Occipital lobe (tissue), 2 donors: ENCODE measurements around the gene SYT7. TPM values are rescaled to one million over a fixed set of nuclear protein-coding genes. Genes with fewer than 3 reads are reported as not detected.

Experiments used
- DNase-seq: peaks from one replicate; lab custom pipeline; 2025; lab: John Stamatoyannopoulos, UW
- total RNA-seq: library from RNA; depleted of rRNA; stranded (reverse); fragments of >200 nt; gene quantifications from one replicate; pipeline ENCODE4 v1.2.3, GENCODE V29; 2014

The SYT7 gene
- total RNA-seq, 1 donor from 2014 or later = 15.1 TPM

DNA sequence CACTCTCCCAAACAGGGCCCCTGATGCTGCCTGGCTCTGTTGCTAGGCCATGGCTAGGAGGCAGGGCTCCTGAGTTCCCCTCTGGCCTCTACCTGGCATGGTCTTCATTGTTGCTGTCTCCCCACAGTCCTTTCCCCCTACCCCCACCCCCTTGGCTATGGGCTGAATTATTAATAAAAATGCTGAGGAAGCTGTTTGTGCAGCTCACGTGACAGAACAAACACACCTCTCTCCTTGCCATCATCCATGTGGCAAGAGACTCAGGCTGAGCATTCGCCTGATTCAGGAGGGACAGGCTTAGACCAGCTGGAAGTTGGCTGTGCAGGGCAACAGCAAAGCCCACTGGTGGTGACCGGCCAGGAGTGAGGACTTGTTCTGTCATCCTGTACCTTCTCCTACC is 4.2 kb upstream of the SYT7 start:
- no peak for DNase-seq

- DNase-seq = no peak
Observed at GRCh38 chr11:61581931-61582330, 1.1 kb upstream of the SYT7 start.

- no peak for DNase-seq
Observed at GRCh38 chr11:61580271-61580888, 496 bp downstream of the SYT7 start.

- DNase-seq = no peak
Observed at GRCh38 chr11:61579676-61580270, 1.1 kb downstream of the SYT7 start.

GRCh38 chr11:61578819-61579675 is 1.8 kb downstream of the SYT7 start:
- DNase-seq = no peak

DNA sequence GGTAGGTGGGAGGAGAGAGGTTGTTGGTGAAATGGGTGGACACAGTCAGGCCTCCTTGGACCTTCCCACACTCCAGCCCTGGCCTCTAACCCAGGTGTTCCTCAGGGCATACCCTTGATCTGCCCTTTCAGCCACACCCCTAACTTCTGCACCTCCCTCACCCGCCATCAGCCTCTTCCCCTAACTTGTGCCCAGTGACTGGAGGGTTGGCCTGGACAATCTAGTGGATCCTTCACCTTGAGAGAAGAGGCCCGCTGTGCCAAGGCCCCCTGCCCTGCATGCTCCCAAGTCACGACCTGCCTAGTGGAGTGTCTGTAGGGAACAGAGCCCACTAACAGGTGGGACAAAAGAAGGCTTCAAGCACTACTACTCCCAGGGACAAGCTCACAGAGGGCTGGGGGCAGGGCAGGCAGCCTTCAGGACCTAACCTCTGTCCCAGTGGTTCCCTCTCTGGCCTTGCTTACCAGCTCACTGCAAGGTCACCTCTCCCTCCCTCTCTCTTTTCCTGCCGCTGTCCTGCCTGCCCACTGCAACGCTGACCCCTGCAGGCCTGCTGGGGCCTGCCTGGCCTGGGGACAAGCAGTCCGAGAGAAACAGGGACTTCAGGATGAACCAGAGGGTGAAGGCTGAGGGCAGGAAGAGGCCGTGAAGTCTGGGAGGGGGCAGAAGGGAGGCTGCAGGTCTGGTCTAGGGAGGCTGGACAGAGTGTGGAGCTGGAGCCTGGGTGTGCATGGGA is 3.3 kb downstream of the SYT7 start:
- no peak for DNase-seq

DNA sequence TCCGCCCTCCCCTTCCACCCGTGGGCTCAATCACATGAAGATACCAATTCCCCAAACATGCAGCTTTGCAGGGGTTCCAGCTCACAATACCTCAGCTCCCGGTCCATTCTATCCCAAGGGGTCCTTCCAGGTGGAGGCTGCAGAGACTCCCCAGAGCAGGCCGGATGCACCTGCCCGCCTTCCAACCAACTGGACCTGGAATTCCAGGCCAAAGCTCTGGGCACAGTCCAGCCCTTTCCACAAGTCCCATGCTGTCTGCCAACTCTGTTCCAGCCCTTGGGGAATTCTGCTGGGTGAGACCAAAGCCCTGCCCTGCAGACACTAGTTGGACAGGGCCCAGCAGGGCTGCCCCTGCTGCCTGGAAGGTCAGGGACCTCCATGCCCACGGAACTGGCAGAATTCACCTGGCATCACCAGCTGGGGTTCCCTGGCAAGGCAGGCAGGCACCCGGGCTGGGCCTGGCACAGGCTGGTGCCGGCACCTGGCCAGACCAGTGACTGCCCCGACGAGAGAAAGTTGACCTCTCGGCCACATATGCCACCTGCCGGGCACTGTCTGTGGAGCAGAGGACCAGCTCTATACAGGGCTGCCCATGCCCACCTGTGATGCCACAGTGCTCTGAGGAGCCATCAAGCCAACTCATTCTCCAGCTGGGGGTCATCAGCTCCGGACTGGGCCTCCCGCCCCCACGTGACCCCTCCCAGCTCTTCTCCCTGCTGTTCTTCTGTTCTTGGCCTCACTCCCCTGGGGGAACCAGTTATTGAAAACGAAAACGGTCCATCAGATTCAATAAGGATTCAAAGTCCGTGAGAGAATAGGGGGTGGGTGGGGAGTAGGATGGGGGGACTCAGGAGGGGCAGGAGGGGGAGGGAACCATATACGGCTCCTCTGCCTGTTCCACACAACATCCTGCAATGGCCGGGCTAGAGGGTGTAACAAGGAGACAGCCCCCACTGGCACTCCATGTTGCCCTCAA is 4.7 kb downstream of the SYT7 start:
- DNase-seq = no peak

- no peak for DNase-seq
Observed at GRCh38 chr11:61574611-61575010, 6.3 kb downstream of the SYT7 start.

GRCh38 chr11:61572913-61573312 is 8.0 kb downstream of the SYT7 start:
- DNase-seq = no peak

- peak; percentile 60 for DNase-seq
Observed at GRCh38 chr11:61571869-61572268, 9.0 kb downstream of the SYT7 start.

GRCh38 chr11:61571337-61571736 is 9.5 kb downstream of the SYT7 start:
- DNase-seq = peak; percentile 57

- no peak for DNase-seq
Observed at GRCh38 chr11:61569701-61570100, 11.2 kb downstream of the SYT7 start.

GRCh38 chr11:61569018-61569417 is 11.9 kb downstream of the SYT7 start:
- DNase-seq = no peak

DNA sequence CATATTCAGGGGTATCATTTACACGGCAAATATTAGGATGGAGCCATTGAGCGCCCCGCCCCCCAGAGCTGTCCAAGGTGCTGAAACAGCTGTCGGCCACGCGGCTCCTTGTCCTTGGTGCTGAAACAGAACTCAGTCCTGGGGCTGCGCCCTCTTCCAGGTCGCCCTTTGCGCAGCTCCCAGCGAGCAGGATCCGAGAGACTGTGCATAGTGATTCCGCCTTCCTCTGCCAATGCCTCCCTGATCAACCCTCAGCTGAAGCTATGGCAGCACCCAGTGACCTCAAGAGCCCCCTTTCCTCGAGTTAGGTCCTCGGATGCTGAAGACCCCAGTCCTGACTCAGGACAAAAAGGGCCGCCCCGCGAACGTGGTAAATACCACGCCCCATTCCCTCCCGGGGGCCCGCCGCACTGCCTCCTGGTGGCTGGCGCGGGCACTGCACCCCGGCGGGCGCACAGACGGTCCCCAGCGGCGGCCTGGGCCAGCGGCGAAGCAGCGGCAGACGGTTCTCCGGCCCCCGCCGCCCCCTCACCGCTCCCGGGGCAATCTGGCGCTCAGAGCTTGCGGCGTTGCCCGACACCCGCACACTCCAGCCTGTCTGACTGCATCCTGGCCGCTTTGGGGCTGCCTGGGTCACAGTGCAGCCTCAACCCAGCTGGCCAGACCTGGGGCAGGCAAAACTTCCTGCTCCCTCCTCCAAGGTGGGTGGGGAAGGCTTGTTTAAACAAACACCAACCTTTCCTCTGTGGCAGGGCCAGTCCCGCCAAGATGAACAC is 13.4 kb downstream of the SYT7 start:
- DNase-seq = no peak

DNA sequence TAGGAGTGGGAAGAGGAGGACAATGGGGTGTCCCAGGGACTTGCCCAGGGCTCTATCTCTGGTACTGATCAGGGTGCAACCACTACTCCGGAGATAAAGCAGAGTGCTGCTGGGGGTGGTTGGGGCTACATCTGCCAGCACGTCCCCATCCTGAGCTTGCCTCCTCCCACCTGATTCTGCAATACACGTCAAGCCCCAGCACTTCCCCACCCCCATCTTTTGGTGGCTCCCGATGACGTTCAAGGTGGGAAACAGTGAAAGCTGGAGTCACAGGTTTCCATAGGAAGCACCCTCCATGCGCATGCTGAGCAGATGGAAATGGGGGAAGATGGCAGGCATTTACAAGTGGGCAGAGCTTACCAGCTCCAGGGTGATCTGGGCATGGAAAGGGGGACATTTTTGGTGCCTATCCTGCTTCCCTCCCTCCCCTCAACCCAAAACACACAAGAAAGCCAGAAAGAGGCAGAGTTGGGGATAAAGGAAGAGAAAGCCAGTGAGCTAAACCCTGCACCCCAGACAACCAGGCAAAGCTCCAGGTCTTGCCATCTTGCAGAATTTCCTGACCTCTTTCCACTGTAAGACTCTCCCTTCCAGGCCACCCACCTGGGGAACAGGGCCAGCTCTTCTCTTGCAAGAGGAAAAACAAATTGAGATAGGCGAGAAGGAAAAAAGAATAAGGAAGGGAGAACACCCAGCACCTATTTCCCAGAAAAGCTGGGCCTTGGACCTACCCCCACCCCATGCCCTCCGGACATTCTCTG is 15.8 kb downstream of the SYT7 start:
- no peak for DNase-seq

DNA sequence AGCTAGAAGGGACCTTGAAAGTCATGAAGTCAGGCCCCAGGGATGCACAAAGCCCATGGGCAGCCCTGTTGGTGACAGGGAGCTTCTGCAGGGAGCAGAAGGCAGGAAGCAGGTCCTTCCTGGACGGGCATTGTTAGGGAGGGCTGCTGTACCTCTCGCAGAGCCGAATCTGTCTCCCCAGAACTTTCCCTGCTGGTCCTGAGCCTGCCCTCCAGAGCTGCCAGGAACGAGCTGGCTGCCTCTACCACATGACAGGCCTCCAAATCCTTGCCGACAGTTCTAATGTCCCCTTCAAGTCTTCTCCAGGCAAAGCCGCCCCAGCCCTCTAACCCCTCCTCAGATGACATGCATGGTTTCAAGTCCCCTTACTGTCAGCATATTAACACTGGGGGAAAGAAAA is 20.1 kb downstream of the SYT7 start:
- DNase-seq = no peak

GRCh38 chr11:61556621-61557020 is 24.3 kb downstream of the SYT7 start:
- DNase-seq = no peak

- no peak for DNase-seq
Observed at GRCh38 chr11:61555978-61556377, 24.9 kb downstream of the SYT7 start.
